ENCODE data around the gene C5AR2. TPM values are rescaled to one million over a fixed set of nuclear protein-coding genes. Genes with fewer than 3 reads are reported as not detected.
"Not testable (repeated sequence)": the region's sequence is repeated elsewhere in the genome, so short reads cannot be mapped to it uniquely, and the experiment has no call there.

Gene C5AR2
- total RNA-seq, 1 donor from 2014 or later: not detected

GRCh38 chr19:47313754-47314295, 18.1 kb upstream of the C5AR2 start:
- Mint-ChIP-seq H3K4me1 (peaks cover 5% of the 10 kb centered on the region), H3K27ac (no peak overlapping the region), H3K36me3 (ENCODE audit: low read depth) (no peaks in the 10 kb centered on the region)

DNA sequence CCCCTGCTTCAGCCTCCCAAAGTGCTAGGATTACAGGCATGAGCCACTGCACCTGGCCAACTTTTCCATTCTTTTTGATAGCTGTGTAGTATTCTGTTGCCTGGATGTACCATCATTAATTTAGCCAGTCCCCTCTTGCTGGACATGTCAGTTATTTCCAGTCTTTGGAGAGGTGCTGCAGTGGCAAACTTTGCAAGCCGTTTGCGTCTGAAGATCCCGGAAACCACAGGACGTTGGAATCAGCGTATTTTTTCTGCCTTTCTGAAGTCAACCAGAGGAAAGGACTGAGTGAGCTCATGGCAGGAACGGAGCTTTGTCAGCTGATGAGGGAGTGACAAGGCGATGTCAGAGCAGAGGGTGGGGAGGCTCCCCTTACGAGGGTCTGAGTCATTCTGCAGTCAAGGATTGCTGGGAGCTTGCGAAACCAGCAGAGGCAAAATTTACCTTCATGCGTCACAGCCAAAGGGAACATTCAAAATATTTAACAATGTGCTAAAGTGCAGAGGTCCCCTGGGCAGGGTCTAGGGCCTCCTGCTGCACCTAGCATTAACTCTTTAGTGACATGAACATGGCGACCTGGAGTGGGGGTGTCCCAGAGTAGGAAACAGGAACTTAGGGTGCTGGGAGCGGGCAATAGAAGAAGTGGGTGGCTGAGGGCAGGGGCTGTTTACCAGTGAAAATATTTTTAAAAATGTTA, 16.7 kb upstream of the C5AR2 start:
- DNase-seq: no peak
- Mint-ChIP-seq H3K9me3 (no peaks in the 10 kb centered on the region), H3K27ac (no peak overlapping the region), H3K27me3 (peaks cover 2% of the 10 kb centered on the region), H3K36me3 (ENCODE audit: low read depth) (no peaks in the 10 kb centered on the region), H3K4me3 (no peak overlapping the region), H3K4me1 (peaks cover 5% of the 10 kb centered on the region)
- intact Hi-C loops (cut with micrococcal nuclease): no loop called here

More at GRCh38 chr19:47313754-47314295, 18.1 kb upstream of the C5AR2 start:
- Mint-ChIP-seq H3K4me3 (no peak overlapping the region), H3K9me3 (no peaks in the 10 kb centered on the region), H3K27me3 (peaks cover 2% of the 10 kb centered on the region)
- no peak for DNase-seq
- intact Hi-C loops (cut with micrococcal nuclease): no loop called here

DNA sequence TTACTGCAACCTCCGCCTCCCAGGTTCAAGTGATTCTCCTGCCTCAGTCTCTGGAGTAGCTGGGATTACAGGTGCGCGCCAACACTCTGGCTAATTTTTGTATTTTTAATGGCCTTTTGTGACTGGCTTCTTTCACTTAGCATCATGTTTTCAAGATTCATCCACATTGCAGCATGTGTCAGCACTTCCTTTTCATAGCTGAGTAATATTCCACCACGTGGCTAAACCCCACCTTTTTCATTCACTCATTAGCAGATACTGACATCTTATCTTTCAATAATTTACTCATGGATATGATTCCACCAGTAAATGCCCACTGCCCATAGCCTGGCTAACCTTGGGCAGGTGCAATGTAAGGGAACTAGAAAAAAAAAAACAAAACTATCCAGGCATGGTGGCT, 15.5 kb upstream of the C5AR2 start:
- no peak for DNase-seq
- Mint-ChIP-seq H3K4me3 (no peak overlapping the region), H3K27me3 (peaks cover 2% of the 10 kb centered on the region), H3K4me1 (peaks cover 5% of the 10 kb centered on the region), H3K27ac (no peak overlapping the region), H3K36me3 (ENCODE audit: low read depth) (no peaks in the 10 kb centered on the region), H3K9me3 (no peaks in the 10 kb centered on the region)
- intact Hi-C loops (cut with micrococcal nuclease): no loop called here

DNA sequence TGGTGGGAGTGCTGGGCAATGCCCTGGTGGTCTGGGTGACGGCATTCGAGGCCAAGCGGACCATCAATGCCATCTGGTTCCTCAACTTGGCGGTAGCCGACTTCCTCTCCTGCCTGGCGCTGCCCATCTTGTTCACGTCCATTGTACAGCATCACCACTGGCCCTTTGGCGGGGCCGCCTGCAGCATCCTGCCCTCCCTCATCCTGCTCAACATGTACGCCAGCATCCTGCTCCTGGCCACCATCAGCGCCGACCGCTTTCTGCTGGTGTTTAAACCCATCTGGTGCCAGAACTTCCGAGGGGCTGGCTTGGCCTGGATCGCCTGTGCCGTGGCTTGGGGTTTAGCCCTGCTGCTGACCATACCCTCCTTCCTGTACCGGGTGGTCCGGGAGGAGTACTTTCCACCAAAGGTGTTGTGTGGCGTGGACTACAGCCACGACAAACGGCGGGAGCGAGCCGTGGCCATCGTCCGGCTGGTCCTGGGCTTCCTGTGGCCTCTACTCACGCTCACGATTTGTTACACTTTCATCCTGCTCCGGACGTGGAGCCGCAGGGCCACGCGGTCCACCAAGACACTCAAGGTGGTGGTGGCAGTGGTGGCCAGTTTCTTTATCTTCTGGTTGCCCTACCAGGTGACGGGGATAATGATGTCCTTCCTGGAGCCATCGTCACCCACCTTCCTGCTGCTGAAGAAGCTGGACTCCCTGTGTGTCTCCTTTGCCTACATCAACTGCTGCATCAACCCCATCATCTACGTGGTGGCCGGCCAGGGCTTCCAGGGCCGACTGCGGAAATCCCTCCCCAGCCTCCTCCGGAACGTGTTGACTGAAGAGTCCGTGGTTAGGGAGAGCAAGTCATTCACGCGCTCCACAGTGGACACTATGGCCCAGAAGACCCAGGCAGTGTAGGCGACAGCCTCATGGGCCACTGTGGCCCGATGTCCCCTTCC, 11.8 kb upstream of the C5AR2 start:
- Mint-ChIP-seq H3K36me3 (ENCODE audit: low read depth) (no peaks in the 10 kb centered on the region), H3K27ac (no peak overlapping the region), H3K27me3 (peaks cover 2% of the 10 kb centered on the region), H3K4me3 (no peak overlapping the region), H3K9me3 (no peaks in the 10 kb centered on the region), H3K4me1 (peaks cover 3% of the 10 kb centered on the region)
- intact Hi-C loops (cut with micrococcal nuclease): no loop called here
- no peak for DNase-seq

DNA sequence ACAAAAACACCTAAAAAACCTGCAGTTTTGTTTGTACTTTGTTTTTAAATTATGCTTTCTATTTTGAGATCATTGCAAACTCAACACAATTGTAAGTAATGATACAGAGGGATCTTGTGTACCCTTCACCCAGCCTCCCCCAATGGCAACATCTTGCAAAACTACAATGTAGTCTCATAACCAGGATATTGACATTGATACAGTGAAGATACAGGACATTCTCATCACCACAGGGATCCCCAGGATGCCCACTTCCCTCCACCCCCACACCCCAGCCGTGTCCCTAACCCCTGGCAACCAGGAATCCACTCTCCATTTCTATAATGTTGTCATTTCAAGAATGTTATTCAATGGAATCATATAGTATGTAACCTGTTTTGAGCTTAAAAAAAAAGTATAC, 10.3 kb upstream of the C5AR2 start:
- Mint-ChIP-seq H3K9me3 (no peaks in the 10 kb centered on the region), H3K27me3 (peaks cover 2% of the 10 kb centered on the region), H3K36me3 (ENCODE audit: low read depth) (no peaks in the 10 kb centered on the region), H3K27ac (no peak overlapping the region), H3K4me1 (no peaks in the 10 kb centered on the region), H3K4me3 (no peak overlapping the region)
- no peak for DNase-seq
- intact Hi-C loops (cut with micrococcal nuclease): no loop called here

DNA sequence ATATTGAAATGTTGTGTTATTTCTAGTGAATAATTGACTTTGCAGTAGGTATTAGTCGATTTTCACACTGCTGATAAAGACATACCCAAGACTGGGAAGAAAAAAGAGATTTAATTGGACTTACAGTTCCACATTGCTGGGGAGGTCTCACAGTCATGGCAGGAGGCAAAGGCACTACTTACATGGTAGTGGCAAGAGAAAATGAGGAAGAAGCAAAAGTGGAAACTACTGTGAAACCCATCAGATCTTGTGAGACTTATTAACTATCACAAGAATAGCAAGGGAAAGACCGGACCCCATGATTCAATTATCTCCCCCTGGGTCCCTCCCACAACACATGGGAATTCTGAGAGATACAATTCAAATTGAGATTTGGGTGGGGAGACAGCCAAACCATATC, 9.9 kb upstream of the C5AR2 start:
- Mint-ChIP-seq H3K9me3 (no peaks in the 10 kb centered on the region), H3K27me3 (peaks cover 2% of the 10 kb centered on the region), H3K36me3 (ENCODE audit: low read depth) (no peaks in the 10 kb centered on the region), H3K4me1 (no peaks in the 10 kb centered on the region), H3K4me3 (no peak overlapping the region), H3K27ac (no peak overlapping the region)
- no peak for DNase-seq
- intact Hi-C loops (cut with micrococcal nuclease): no loop called here

- no peak for DNase-seq
- intact Hi-C loops (cut with micrococcal nuclease): no loop called here
- H3K4me1 Mint-ChIP-seq: no peaks in the 10 kb centered on the region
- H3K27ac Mint-ChIP-seq: no peak overlapping the region
- H3K4me3 Mint-ChIP-seq: no peak overlapping the region
- no peaks in the 10 kb centered on the region for H3K9me3 Mint-ChIP-seq
- H3K36me3 Mint-ChIP-seq (ENCODE audit: low read depth): no peaks in the 10 kb centered on the region
- peaks cover 2% of the 10 kb centered on the region for H3K27me3 Mint-ChIP-seq
Measured at GRCh38 chr19:47323409-47323808, 8.6 kb upstream of the C5AR2 start.

GRCh38 chr19:47323872-47324271, 8.1 kb upstream of the C5AR2 start:
- peaks cover 2% of the 10 kb centered on the region for H3K27me3 Mint-ChIP-seq
- DNase-seq: no peak
- no peak overlapping the region for H3K27ac Mint-ChIP-seq
- no peak overlapping the region for H3K4me3 Mint-ChIP-seq
- intact Hi-C loops (cut with micrococcal nuclease): no loop called here
- H3K36me3 Mint-ChIP-seq (ENCODE audit: low read depth): no peaks in the 10 kb centered on the region
- no peaks in the 10 kb centered on the region for H3K4me1 Mint-ChIP-seq
- no peaks in the 10 kb centered on the region for H3K9me3 Mint-ChIP-seq

DNA sequence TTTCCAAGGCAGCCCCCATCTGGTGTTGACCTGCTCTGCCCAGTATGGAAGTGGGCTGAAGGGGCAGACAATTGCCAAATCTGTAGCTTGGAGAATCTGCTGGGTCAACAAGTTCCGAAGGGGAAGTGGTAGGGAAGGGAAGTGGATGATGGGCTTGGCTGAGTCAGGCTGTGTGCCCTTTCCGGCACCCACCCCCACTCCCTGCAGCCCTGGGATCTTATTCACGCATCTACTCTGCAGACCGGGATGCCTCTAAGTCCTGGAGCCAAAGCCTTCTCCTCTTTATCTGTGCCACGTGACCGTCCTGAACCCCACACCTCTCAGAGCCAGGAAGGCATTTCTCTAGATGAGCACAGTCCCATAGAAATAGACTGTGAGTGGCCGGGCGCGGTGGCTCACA, 7.5 kb upstream of the C5AR2 start:
- no peaks in the 10 kb centered on the region for H3K36me3 Mint-ChIP-seq (ENCODE audit: low read depth)
- no peak overlapping the region for H3K4me3 Mint-ChIP-seq
- H3K27me3 Mint-ChIP-seq: peaks cover 2% of the 10 kb centered on the region
- DNase-seq: no peak
- no peaks in the 10 kb centered on the region for H3K9me3 Mint-ChIP-seq
- no peaks in the 10 kb centered on the region for H3K4me1 Mint-ChIP-seq
- no peak overlapping the region for H3K27ac Mint-ChIP-seq
- intact Hi-C loops (cut with micrococcal nuclease): no loop called here

DNA sequence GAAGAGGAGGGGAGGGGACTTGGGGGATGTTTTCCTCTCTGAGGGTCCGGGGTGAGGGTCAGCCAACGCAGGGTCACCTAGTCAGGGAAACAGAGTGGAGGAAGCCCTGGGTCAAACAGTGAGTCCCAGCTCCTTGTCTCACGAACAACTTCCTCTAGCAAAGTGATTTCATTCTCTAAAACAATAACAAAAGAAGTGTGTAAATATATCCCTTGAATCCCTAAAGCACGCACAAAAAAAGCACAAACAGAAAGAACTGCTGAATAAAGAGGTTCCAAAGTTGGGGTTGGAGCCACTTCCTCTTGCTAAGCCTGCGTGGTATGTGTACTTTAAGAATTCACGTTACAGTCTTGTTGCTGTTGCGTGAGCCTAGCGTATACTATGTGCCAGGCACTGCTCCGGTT, 1.5 kb upstream of the C5AR2 start:
- H3K4me3 Mint-ChIP-seq: no peak overlapping the region

GRCh38 chr19:47331490-47331889, 485 bp upstream of the C5AR2 start:
- DNase-seq: no peak
- no peaks in the 10 kb centered on the region for H3K36me3 Mint-ChIP-seq (ENCODE audit: low read depth)
- no peak overlapping the region for H3K27ac Mint-ChIP-seq
- intact Hi-C loops (cut with micrococcal nuclease): no loop called here
- peaks cover 7% of the 10 kb centered on the region for H3K4me1 Mint-ChIP-seq
- no peaks in the 10 kb centered on the region for H3K27me3 Mint-ChIP-seq
- H3K4me3 Mint-ChIP-seq: no peak overlapping the region
- no peaks in the 10 kb centered on the region for H3K9me3 Mint-ChIP-seq

More for the DNA sequence above, 1.5 kb upstream of the C5AR2 start:
- H3K27me3 Mint-ChIP-seq: no peaks in the 10 kb centered on the region
- H3K36me3 Mint-ChIP-seq (ENCODE audit: low read depth): no peaks in the 10 kb centered on the region
- no peak overlapping the region for H3K27ac Mint-ChIP-seq
- DNase-seq: no peak
- intact Hi-C loops (cut with micrococcal nuclease): no loop called here
- no peaks in the 10 kb centered on the region for H3K9me3 Mint-ChIP-seq
- H3K4me1 Mint-ChIP-seq: peaks cover 3% of the 10 kb centered on the region

GRCh38 chr19:47336765-47337718, 5.1 kb downstream of the C5AR2 start:
- intact Hi-C loops (cut with micrococcal nuclease); H3K4me3 Mint-ChIP-seq; H3K27ac Mint-ChIP-seq; H3K36me3 Mint-ChIP-seq (ENCODE audit: low read depth); H3K27me3 Mint-ChIP-seq; DNase-seq; H3K4me1 Mint-ChIP-seq; H3K9me3 Mint-ChIP-seq: not testable (repeated sequence)

- H3K4me3 Mint-ChIP-seq: no peak overlapping the region
- H3K27me3 Mint-ChIP-seq: peaks cover 2% of the 10 kb centered on the region
- no peaks in the 10 kb centered on the region for H3K36me3 Mint-ChIP-seq (ENCODE audit: low read depth)
- peak; percentile 50 for DNase-seq
- intact Hi-C loops (cut with micrococcal nuclease): no loop called here
- H3K9me3 Mint-ChIP-seq: no peaks in the 10 kb centered on the region
- peaks cover 7% of the 10 kb centered on the region for H3K4me1 Mint-ChIP-seq
- no peak overlapping the region for H3K27ac Mint-ChIP-seq
Measured at GRCh38 chr19:47339196-47339880, 7.4 kb downstream of the C5AR2 start.

All from activated CD4-positive, alpha-beta T cell treated with anti-CD3 and anti-CD28 coated beads, Interleukin-2, amount 10 ng/mL, durations not matched to agents 24 days and 14 days (primary cell).